Measurements from ENCODE around the gene NTM.

DNA sequence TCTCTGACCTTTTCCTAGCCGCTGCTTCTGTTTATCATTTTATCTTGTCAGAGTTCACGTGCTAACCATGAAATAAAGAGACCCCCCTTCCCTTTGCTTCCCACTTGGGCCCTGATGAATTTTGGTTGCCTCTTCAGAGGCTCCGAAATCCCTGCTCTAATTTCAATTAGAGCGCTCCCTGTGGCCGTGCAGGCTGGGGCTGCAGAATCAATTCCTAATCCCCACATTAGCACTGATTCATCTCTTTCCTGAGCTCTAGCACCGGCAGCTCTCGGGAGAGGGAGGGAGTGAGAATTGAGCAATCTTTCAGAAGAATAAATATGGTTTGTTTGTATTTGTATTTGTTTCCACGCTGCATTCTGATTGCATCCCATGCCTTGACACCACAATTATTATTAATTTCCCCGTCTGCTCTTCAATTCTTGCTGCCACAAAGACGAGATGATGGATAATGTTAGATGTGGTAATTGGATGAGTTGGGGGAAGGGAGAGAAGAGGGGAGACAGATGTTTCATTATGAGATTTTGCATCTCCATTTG is 76.9 kb downstream of the NTM start:
- no peak for TF ChIP-seq CTCF (IDR thresholded peaks at IDR 0.05)
- no peak for TF ChIP-seq POLR2A (IDR thresholded peaks at IDR 0.05)

Data from uterus (tissue), 2 donors.